H1 (cell line): ENCODE measurements around the gene PLK1. TPM values are rescaled to one million over a fixed set of nuclear protein-coding genes. Genes with fewer than 3 reads are reported as not detected.

Experiments
- CTCF ChIA-PET: fragments of 300-600 bp; sonication (Branson Sonifier 250); formaldehyde crosslinking; loops from one replicate; lab custom pipeline; 2021; ENCODE audit not compliant: partially characterized antibody; lab: Charles Lee
- POLR2A ChIA-PET: fragments of 300-600 bp; sonication (Branson Sonifier 250); formaldehyde crosslinking; loops from one replicate; lab custom pipeline; 2021; ENCODE audit warnings: inconsistent platforms; ENCODE audit not compliant: partially characterized antibody; lab: Charles Lee
- DNase-seq, 2 experiments: peaks; one replicate each; pipeline versions ENCODE4 v3.0.0 to v3.0.0-alpha.2; 2010 to 2022; ENCODE audit warnings: low spot score in 2 of 2, low read depth in 1 of 2, mixed read lengths in 1 of 2
- FAIRE-seq: peaks from 2 replicates; lab custom pipeline; 2011; peaks lifted over from hg19 to GRCh38; lab: Jason Lieb, UNC
- H2AFZ ChIP-seq: 2 replicates; pipeline ENCODE4 v1.8.1; 2012; ENCODE audit warnings: low read length, inconsistent platforms
- H2AK5ac ChIP-seq: 2 replicates; pipeline ENCODE4 v1.6.1; 2013; ENCODE audit warnings: low read depth, low read length
- H2BK120ac ChIP-seq: replicated peaks from 2 replicates; pipeline ENCODE3; 2013; ENCODE audit warnings: low read depth, low read length, inconsistent platforms
- H2BK12ac ChIP-seq: 2 replicates; pipeline ENCODE4 v1.6.1; 2013; ENCODE audit warnings: low read depth, low read length
- H2BK15ac ChIP-seq: 2 replicates; pipeline ENCODE4 v1.6.1; 2013; ENCODE audit warnings: low read length
- H2BK20ac ChIP-seq: 2 replicates; pipeline ENCODE4 v1.6.1; 2013; ENCODE audit warnings: low read length
- H2BK5ac ChIP-seq: 2 replicates; pipeline ENCODE4 v1.6.1; 2013; ENCODE audit warnings: low read depth, low read length
- H3K14ac ChIP-seq: 2 replicates; pipeline ENCODE4 v1.6.1; 2013; ENCODE audit warnings: inconsistent platforms; ENCODE audit not compliant: insufficient read length
- H3K18ac ChIP-seq: 2 replicates; pipeline ENCODE4 v1.6.1; 2013; ENCODE audit warnings: low read length; ENCODE audit errors: extremely low read depth
- H3K23ac ChIP-seq: 2 replicates; pipeline ENCODE4 v1.6.1; 2013; ENCODE audit warnings: inconsistent platforms; ENCODE audit not compliant: insufficient read length
- H3K23me2 ChIP-seq: 2 replicates; pipeline ENCODE4 v1.6.1; 2013; ENCODE audit warnings: low read depth, low read length
- H3K27ac ChIP-seq: 2 replicates; pipeline ENCODE4 v1.6.1; 2011; ENCODE audit warnings: low read depth, low read length, inconsistent platforms
- H3K27me3 ChIP-seq, 4 experiments: replicated peaks in 1 of 4; 1 replicate in 1 of 4; 2 replicates in 3 of 4; pipeline versions ENCODE4 v1.6.1 to v1.8.1; 2011 to 2013; ENCODE audit warnings: low read length in 3 of 4, mild to moderate bottlenecking in 3 of 4, inconsistent platforms in 2 of 4, mixed read lengths in 2 of 4, moderate library complexity in 1 of 4; ENCODE audit not compliant: control insufficient read depth in 3 of 4, insufficient read depth in 3 of 4; ENCODE audit errors: extremely low read depth in 1 of 4
- H3K36me3 ChIP-seq, 4 experiments: 2 replicates each; pipeline versions ENCODE4 v1.6.1 to v1.8.1; 2011 to 2013; ENCODE audit warnings: mild to moderate bottlenecking in 4 of 4, low read length in 3 of 4, moderate library complexity in 2 of 4, control low read depth in 1 of 4, inconsistent platforms in 1 of 4; ENCODE audit not compliant: insufficient read depth in 4 of 4, control insufficient read depth in 2 of 4
- H3K4ac ChIP-seq: replicated peaks from 2 replicates; pipeline ENCODE3; 2013; ENCODE audit warnings: low read length, low read depth, mixed read lengths, inconsistent platforms; ENCODE audit not compliant: insufficient read length
- H3K4me1 ChIP-seq, 4 experiments: replicated peaks in 1 of 4; 1 replicate in 1 of 4; 2 replicates in 3 of 4; pipeline versions ENCODE4 v1.6.1 to v1.8.1; 2011 to 2013; ENCODE audit warnings: low read length in 3 of 4, inconsistent platforms in 2 of 4, mixed read lengths in 1 of 4; ENCODE audit not compliant: insufficient read depth in 4 of 4, control insufficient read depth in 3 of 4
- H3K4me2 ChIP-seq, 2 experiments: 2 replicates each; pipeline versions ENCODE4 v1.6.1 to v1.8.1; 2011 to 2013; ENCODE audit warnings: low read depth in 2 of 2, low read length in 2 of 2, control low read depth in 1 of 2, inconsistent platforms in 1 of 2, mild to moderate bottlenecking in 1 of 2; ENCODE audit not compliant: insufficient read depth in 1 of 2
- H3K4me3 ChIP-seq, 4 experiments: fragments of 200-600, 300-600 bp in 1 of 4; sonication (generic), shearing (Covaris generic), sonication (Bioruptor Twin) in 1 of 4; 2 replicates each; pipeline versions ENCODE4 v1.5.1 to v1.8.1; 2011 to 2016; ENCODE audit warnings: low read length in 4 of 4, low read depth in 3 of 4, control low read depth in 2 of 4, inconsistent platforms in 2 of 4, mild to moderate bottlenecking in 2 of 4, mixed read lengths in 1 of 4, moderate library complexity in 1 of 4; ENCODE audit not compliant: insufficient read depth in 2 of 4; ENCODE audit errors: extremely low read depth in 1 of 4
- H3K56ac ChIP-seq: replicated peaks from 2 replicates; pipeline ENCODE3; 2013; ENCODE audit warnings: low read depth, mild to moderate bottlenecking, mixed read lengths, low read length, inconsistent platforms; ENCODE audit not compliant: insufficient read length
- H3K79me1 ChIP-seq: 2 replicates; pipeline ENCODE4 v1.6.1; 2013; ENCODE audit warnings: low read depth, low read length, control low read depth
- H3K79me2 ChIP-seq, 2 experiments: 2 replicates each; pipeline versions ENCODE4 v1.6.1 to v1.8.1; 2012 to 2013; ENCODE audit warnings: low read length in 2 of 2, mild to moderate bottlenecking in 2 of 2, inconsistent platforms in 1 of 2; ENCODE audit not compliant: insufficient read depth in 2 of 2, control insufficient read depth in 1 of 2
- H3K9ac ChIP-seq, 4 experiments: replicated peaks in 1 of 4; 1 replicate in 1 of 4; 2 replicates in 3 of 4; pipeline versions ENCODE4 v1.6.1 to v1.8.1; 2011 to 2013; ENCODE audit warnings: low read depth in 3 of 4, low read length in 3 of 4, control low read depth in 2 of 4, mild to moderate bottlenecking in 2 of 4, moderate library complexity in 2 of 4, inconsistent platforms in 1 of 4; ENCODE audit errors: extremely low read depth in 1 of 4
- H3K9me3 ChIP-seq, 2 experiments: 2 replicates each; pipeline versions ENCODE4 v1.6.1 to v1.8.1; 2012 to 2013; ENCODE audit warnings: mild to moderate bottlenecking in 2 of 2, moderate library complexity in 2 of 2, control low read depth in 1 of 2, inconsistent platforms in 1 of 2, low read depth in 1 of 2, low read length in 1 of 2, mixed read lengths in 1 of 2; ENCODE audit not compliant: insufficient read depth in 2 of 2
- H4K20me1 ChIP-seq, 2 experiments: replicated peaks in 1 of 2; 2 replicates each; pipeline versions ENCODE3 to v1.8.1; 2011 to 2013; ENCODE audit warnings: inconsistent platforms in 2 of 2, low read length in 2 of 2, mild to moderate bottlenecking in 1 of 2; ENCODE audit not compliant: insufficient read depth in 2 of 2, control insufficient read depth in 1 of 2
- H4K5ac ChIP-seq: 2 replicates; pipeline ENCODE4 v1.6.1; 2013; ENCODE audit warnings: low read length, low read depth, mixed read lengths, inconsistent platforms; ENCODE audit not compliant: insufficient read length
- H4K8ac ChIP-seq: 2 replicates; pipeline ENCODE4 v1.8.0; 2013; ENCODE audit warnings: mild to moderate bottlenecking, moderate library complexity, low read length, inconsistent platforms; ENCODE audit not compliant: insufficient read depth; ENCODE audit errors: extremely low read depth
- H4K91ac ChIP-seq: replicated peaks from 2 replicates; pipeline ENCODE3; 2013; ENCODE audit warnings: low read length, mixed read lengths, inconsistent platforms; ENCODE audit not compliant: insufficient read length
- BRCA1 ChIP-seq: IDR thresholded peaks from 2 replicates; pipeline ENCODE4 v1.6.1; 2012; ENCODE audit warnings: low read depth, low read length, improper control_type of control experiment
- EP300 ChIP-seq, 2 experiments: IDR thresholded peaks; 1 replicate in 1 of 2; 2 replicates in 1 of 2; pipeline ENCODE4 v1.6.1; 2011 to 2012; ENCODE audit warnings: low read depth in 2 of 2, low read length in 2 of 2, mild to moderate bottlenecking in 2 of 2, borderline replicate concordance in 1 of 2, inconsistent platforms in 1 of 2, moderate library complexity in 1 of 2
- NANOG ChIP-seq: IDR thresholded peaks from 2 replicates; pipeline ENCODE4 v1.6.1; 2011; ENCODE audit warnings: low read length, low read depth, mild to moderate bottlenecking, inconsistent platforms; ENCODE audit not compliant: insufficient read depth, poor library complexity, severe bottlenecking
- POLR2AphosphoS5 ChIP-seq: IDR thresholded peaks from 2 replicates; pipeline ENCODE4 v1.6.1; 2011; ENCODE audit warnings: low read depth, low read length
- RBBP5 ChIP-seq: IDR thresholded peaks from 2 replicates; pipeline ENCODE4 v1.7.1; 2012; ENCODE audit warnings: low read depth, mild to moderate bottlenecking, inconsistent platforms, low read length, moderate library complexity, borderline replicate concordance
- RXRA ChIP-seq: IDR thresholded peaks from 2 replicates; pipeline ENCODE4 v1.6.1; 2011; ENCODE audit warnings: low read depth, mild to moderate bottlenecking, low read length, moderate library complexity; ENCODE audit not compliant: insufficient read depth
- WGBS, 2 experiments: shearing (Covaris generic) in 1 of 2; methylation state at CpG; one replicate each; pipeline versions ENCODE4 v1.1.6 to v1.1.7; 2013 to 2015; ENCODE audit warnings: low lambda C conversion rate in 2 of 2, mixed read lengths in 2 of 2, inconsistent platforms in 1 of 2, low coverage in 1 of 2, missing lambda C conversion rate in 1 of 2; ENCODE audit not compliant: insufficient replicate concordance in 2 of 2, insufficient coverage in 1 of 2, insufficient read length in 1 of 2; ENCODE audit errors: extremely low coverage in 1 of 2, missing lambda C conversion rate in 1 of 2; 5-methylcytosine and 5-hydroxymethylcytosine counted together
- polyA plus RNA-seq, 7 experiments: library from polyadenylated mRNA; depleted of rRNA in 3 of 7; stranded (reverse) in 5 of 7; unstranded in 2 of 7; fragments of >200 nt in 5 of 7; fragments of 200-250 nt in 2 of 7; gene quantifications; 1 replicate in 5 of 7; 2 replicates in 1 of 7; 4 replicates in 1 of 7; pipeline versions ENCODE4 v1.2.1 to v1.2.3, GENCODE V29; 2011 to 2013; ENCODE audit warnings: missing spikeins in 2 of 7, mixed read lengths in 2 of 7
- total RNA-seq: library from RNA; stranded (reverse); fragmentation: NEBNext Ultra II Directional; extraction: Animal tissue kit (Norgen Biotek cat#: 25700); gene quantifications from 2 replicates; pipeline ENCODE4 v1.2.1, GENCODE V29; 2021

Gene PLK1
- total and polyA plus RNA-seq, 2 of the 8 experiments (the other 6 are each of a cell fraction or from before 2014, with no cell fraction given): 127 to 139 TPM

GRCh38 chr16:23694265-23694643 lies 15.6 kb downstream of the PLK1 start:
- 0 out of 2 replicates have a peak overlapping the region, but pooled peaks have one; percentile 0 for H2BK12ac ChIP-seq
- H3K79me2 ChIP-seq: no peaks in the 10 kb centered on the region
- H3K18ac ChIP-seq: peak overlapping the region; percentile 19
- H3K36me3 ChIP-seq: peaks cover 11 to 24% (median 19%) of the 10 kb centered on the region in 4 experiments
- no peak overlapping the region for H2BK120ac ChIP-seq
- WGBS, 2 experiments: 96% methylated on average over 4 of the region's 4 CpGs; no CpG with 5 or more reads in 1 of the 2 experiments
- ChIA-PET CTCF (interaction anchor here (0.7 to 5.1 kb wide), 8 partner anchors 10 to 92 kb away, joined by 3 to 43 read pairs (median 3); partner anchors contain the start of genes ERN2 and PLK1), POLR2A (interaction anchor here (0.6 to 12.9 kb wide), 10 partner anchors 13 to 336 kb away, joined by 3 to 230 read pairs (median 3); partner anchors contain the start of gene PLK1)
- H3K56ac ChIP-seq: no peak overlapping the region
- H2BK5ac ChIP-seq: no peak overlapping the region
- no peak overlapping the region for H4K91ac ChIP-seq
- H2BK15ac ChIP-seq: no peak overlapping the region
- no peak for FAIRE-seq
- no peaks in the 10 kb centered on the region for H3K9me3 ChIP-seq
- DNase-seq: no peak
- H3K4me1 ChIP-seq: peaks cover 0 to 5% (median 4%) of the 10 kb centered on the region in 4 experiments; a peak in 5 of 7 replicates
- no peak overlapping the region for H4K8ac ChIP-seq
- H3K27ac ChIP-seq: no peak overlapping the region
- peak overlapping the region; percentile 15 to 59 (median 51); a peak in 7 of 8 replicates for H3K4me3 ChIP-seq
- H2AK5ac ChIP-seq: no peak overlapping the region
- peaks cover 7% of the 10 kb centered on the region; the same call in 1 of the 2 replicates for H3K23me2 ChIP-seq
- H3K4ac ChIP-seq: peak overlapping the region; percentile 33
- H4K5ac ChIP-seq: no peak overlapping the region
- H2AFZ ChIP-seq: peak overlapping the region; percentile 90
- H3K9ac ChIP-seq: no peak overlapping the region; a peak in 1 of 7 replicates
- H4K20me1 ChIP-seq: peaks cover 2 to 7% of the 10 kb centered on the region in 2 experiments
- H2BK20ac ChIP-seq: no peak overlapping the region
- peak overlapping the region; percentile 49 to 69 for H3K4me2 ChIP-seq
- no peak overlapping the region for H3K23ac ChIP-seq
- H3K27me3 ChIP-seq: no peaks in the 10 kb centered on the region
- H3K14ac ChIP-seq: no peak overlapping the region
- no peaks in the 10 kb centered on the region for H3K79me1 ChIP-seq
- no peak for TF ChIP-seq BRCA1
- TF ChIP-seq POLR2AphosphoS5: no peak
- no peak for TF ChIP-seq RBBP5
- TF ChIP-seq EP300 (IDR thresholded peaks at IDR 0.05; ENCODE audit: borderline replicate concordance in 1 of 2, low read depth in 2 of 2, low read length in 2 of 2): no peak
- no peak for TF ChIP-seq RXRA
- TF ChIP-seq NANOG: no peak
